ENCODE data around the gene ADGRV1. TPM values are rescaled to one million over a fixed set of nuclear protein-coding genes. Genes with fewer than 3 reads are reported as not detected.

The ADGRV1 gene
- total RNA-seq, 4 donors from 2014 or later: 0.39 to 1.9 (median 1.00) TPM

DNA sequence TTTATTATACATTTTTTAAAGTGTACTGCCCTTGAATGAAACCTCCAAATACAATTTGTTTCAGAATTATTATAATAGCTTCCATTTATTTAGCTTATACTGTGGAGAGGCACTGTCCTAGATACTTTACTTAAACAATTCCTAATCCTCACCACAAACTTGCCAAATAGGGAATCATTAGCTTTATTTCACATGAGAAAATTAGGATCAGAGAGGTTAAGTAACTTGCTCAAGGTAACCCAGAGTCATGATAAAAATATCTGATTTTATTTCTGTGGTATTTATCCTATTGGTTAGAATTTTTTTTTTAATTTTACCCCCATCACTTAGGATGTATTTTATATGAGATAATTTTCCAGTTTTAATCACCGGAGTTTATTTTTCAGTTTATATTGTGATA, 78.4 kb downstream of the ADGRV1 start:
- H3K4me3 ChIP-seq: no peak overlapping the region
- no peaks in the 10 kb centered on the region for H3K9me3 ChIP-seq
- no peak overlapping the region for H3K27ac ChIP-seq
- 2 to 59% methylated on average over 1 of the region's 1 CpG for WGBS, 2 donors
- H3K27me3 ChIP-seq: no peaks in the 10 kb centered on the region
- TF ChIP-seq POLR2A (IDR thresholded peaks at IDR 0.05): no peak
- no peak for TF ChIP-seq EP300 (IDR thresholded peaks at IDR 0.05)
- TF ChIP-seq, protein P1, sequence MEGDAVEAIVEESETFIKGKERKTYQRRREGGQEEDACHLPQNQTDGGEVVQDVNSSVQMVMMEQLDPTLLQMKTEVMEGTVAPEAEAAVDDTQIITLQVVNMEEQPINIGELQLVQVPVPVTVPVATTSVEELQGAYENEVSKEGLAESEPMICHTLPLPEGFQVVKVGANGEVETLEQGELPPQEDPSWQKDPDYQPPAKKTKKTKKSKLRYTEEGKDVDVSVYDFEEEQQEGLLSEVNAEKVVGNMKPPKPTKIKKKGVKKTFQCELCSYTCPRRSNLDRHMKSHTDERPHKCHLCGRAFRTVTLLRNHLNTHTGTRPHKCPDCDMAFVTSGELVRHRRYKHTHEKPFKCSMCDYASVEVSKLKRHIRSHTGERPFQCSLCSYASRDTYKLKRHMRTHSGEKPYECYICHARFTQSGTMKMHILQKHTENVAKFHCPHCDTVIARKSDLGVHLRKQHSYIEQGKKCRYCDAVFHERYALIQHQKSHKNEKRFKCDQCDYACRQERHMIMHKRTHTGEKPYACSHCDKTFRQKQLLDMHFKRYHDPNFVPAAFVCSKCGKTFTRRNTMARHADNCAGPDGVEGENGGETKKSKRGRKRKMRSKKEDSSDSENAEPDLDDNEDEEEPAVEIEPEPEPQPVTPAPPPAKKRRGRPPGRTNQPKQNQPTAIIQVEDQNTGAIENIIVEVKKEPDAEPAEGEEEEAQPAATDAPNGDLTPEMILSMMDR (IDR thresholded peaks at IDR 0.05): no peak
- no peak for DNase-seq (ENCODE audit: low spot score in 2 of 2)
- peaks cover 0 to 8% (median 0%) of the 10 kb centered on the region in 4 donors for H3K4me1 ChIP-seq
- no peaks in the 10 kb centered on the region for H3K36me3 ChIP-seq

DNA sequence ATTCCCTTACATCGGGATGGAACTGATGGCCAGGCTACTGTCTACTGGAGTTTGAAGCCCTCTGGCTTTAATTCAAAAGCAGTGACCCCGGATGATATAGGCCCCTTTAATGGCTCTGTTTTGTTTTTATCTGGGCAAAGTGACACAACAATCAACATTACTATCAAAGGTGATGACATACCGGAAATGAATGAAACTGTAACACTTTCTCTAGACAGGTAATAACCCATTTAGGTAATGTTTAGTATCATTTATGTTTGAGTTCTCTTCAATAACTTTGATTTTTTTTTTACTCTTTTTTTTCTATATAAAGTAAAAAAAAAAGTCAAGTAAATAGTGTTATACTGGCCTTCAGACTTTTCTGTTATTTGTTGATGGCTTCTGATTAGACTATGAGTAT, 79.1 kb downstream of the ADGRV1 start:
- Histone ChIP-seq H3K9me3 (no peaks in the 10 kb centered on the region), H3K27ac (no peak overlapping the region), H3K36me3 (no peaks in the 10 kb centered on the region), H3K4me3 (no peak overlapping the region), H3K27me3 (no peaks in the 10 kb centered on the region), H3K4me1 (peaks cover 0 to 8% (median 0%) of the 10 kb centered on the region in 4 donors)
- TF ChIP-seq EP300 (IDR thresholded peaks at IDR 0.05) (no peak), POLR2A (IDR thresholded peaks at IDR 0.05) (no peak)
- TF ChIP-seq, protein P1 (IDR thresholded peaks at IDR 0.05): no peak
- WGBS, 2 donors: 72 to 73% methylated on average over 3 of the region's 3 CpGs
- DNase-seq (ENCODE audit: low spot score in 2 of 2): no peak

DNA sequence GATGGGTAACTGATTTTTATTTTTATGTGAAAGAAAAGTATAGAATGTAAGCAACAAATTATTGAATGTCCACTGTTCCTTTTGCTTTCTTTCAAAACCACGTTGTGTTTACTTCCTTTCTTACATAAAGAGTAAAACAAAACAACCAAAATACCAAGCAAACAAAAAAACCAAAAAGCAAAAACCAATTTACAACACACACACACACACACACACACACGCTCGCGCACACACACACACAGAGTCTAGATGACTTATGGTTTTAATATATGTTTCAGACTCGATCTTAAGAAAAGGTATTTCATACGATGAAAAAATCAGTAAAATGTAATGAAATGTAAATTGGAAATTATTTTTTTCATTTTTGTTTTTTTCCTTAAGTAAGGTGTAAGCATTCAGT, 80.3 kb downstream of the ADGRV1 start:
- DNase-seq (ENCODE audit: low spot score in 2 of 2): no peak
- H3K27ac ChIP-seq: no peak overlapping the region
- peaks cover 0 to 8% (median 0%) of the 10 kb centered on the region in 4 donors for H3K4me1 ChIP-seq
- 64 to 74% methylated on average over 6 of the region's 6 CpGs for WGBS, 2 donors
- no peaks in the 10 kb centered on the region for H3K9me3 ChIP-seq
- no peaks in the 10 kb centered on the region for H3K36me3 ChIP-seq
- no peak overlapping the region for H3K4me3 ChIP-seq
- TF ChIP-seq POLR2A (IDR thresholded peaks at IDR 0.05) (no peak), EP300 (IDR thresholded peaks at IDR 0.05) (no peak)
- TF ChIP-seq, protein P1 (IDR thresholded peaks at IDR 0.05): no peak
- no peaks in the 10 kb centered on the region for H3K27me3 ChIP-seq

DNA sequence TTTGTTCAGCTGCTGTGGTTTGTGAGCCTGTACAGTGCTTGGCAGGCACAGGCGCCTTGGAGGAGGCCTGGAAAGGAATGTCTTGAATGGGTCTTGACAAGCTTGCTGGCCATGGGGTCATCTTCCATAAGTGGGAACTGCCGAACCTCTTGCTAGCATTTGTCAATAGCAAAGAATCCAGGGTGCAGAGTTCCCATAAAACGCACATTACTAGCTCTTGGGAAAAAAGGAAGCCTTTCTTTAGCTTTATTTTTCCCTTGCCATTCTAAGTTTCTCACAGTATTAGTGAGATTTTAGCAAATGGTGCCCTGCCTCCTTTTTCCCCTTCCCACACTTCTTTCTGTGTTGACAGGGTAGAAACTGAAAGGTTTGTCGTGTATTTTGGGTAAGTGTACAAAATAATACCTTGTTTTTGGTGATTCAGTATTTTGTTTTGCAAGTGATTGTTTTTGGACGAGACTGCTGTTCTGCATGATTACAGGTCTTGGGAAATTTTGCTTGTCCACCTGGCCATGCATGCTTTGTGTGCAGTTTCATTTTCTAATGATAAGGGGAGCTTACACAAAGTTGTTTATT, 82.0 kb downstream of the ADGRV1 start:
- WGBS, 2 donors: 21 to 26% methylated on average over 5 of the region's 5 CpGs
- Histone ChIP-seq H3K9me3 (no peaks in the 10 kb centered on the region), H3K27ac (peak overlapping the region in 1 of 4 donors; percentile 43), H3K27me3 (no peaks in the 10 kb centered on the region), H3K4me1 (peaks cover 0 to 8% (median 0%) of the 10 kb centered on the region in 4 donors), H3K4me3 (peak overlapping the region in 1 of 4 donors; percentile 17), H3K36me3 (no peaks in the 10 kb centered on the region)
- TF ChIP-seq EP300 (IDR thresholded peaks at IDR 0.05) (no peak), POLR2A (IDR thresholded peaks at IDR 0.05) (no peak)
- TF ChIP-seq, protein P1 (IDR thresholded peaks at IDR 0.05): no peak
- DNase-seq (ENCODE audit: low spot score in 2 of 2): no peak

DNA sequence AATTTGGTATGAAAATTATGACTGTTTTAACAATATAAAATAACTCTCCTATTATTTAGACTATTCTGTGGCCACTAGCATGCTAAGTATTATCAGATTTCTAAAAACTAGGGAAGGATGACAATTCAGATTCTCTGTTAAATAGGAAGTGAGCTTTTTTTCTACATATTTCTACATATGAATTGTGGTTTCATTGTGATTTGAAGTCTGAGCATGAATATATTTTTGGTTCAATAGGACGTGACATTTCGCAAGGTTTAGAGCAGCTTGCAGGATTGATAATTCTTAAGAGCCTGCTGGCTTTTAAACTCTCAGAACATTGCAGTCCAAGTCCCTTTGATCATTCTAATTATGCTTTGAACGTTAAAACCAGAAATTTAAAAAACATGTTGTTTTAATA, 82.9 kb downstream of the ADGRV1 start:
- Histone ChIP-seq H3K4me3 (no peak overlapping the region), H3K27ac (no peak overlapping the region), H3K36me3 (no peaks in the 10 kb centered on the region), H3K27me3 (no peaks in the 10 kb centered on the region), H3K9me3 (no peaks in the 10 kb centered on the region), H3K4me1 (peaks cover 0 to 8% (median 0%) of the 10 kb centered on the region in 4 donors)
- no peak for TF ChIP-seq POLR2A (IDR thresholded peaks at IDR 0.05)
- TF ChIP-seq EP300 (IDR thresholded peaks at IDR 0.05): no peak
- TF ChIP-seq, protein P1 (IDR thresholded peaks at IDR 0.05): no peak
- no peak for DNase-seq (ENCODE audit: low spot score in 2 of 2)
- 34 to 44% methylated on average over 3 of the region's 3 CpGs for WGBS, 2 donors

Measured in tibial nerve (tissue), 4 donors.